Umbilical cord (tissue), 2 donors: ENCODE data around the gene MRPL37. TPM values are rescaled to one million over a fixed set of nuclear protein-coding genes. Genes with fewer than 3 reads are reported as not detected.

Experiments
- DNase-seq: peaks from one replicate; pipeline ENCODE4 v3.0.0-alpha.2; 2015; ENCODE audit warnings: low spot score
- total RNA-seq: library from RNA; depleted of rRNA; stranded (reverse); fragments of >200 nt; gene quantifications from one replicate; pipeline ENCODE4 v1.2.3, GENCODE V29; 2014; ENCODE audit warnings: low replicate concordance; ENCODE audit not compliant: insufficient read depth

Gene MRPL37
- total RNA-seq, 1 donor from 2014 or later, result 16.9 TPM

GRCh38 chr1:54239631-54240031, 39.7 kb downstream of the MRPL37 start:
- no peak for DNase-seq

- DNase-seq, result no peak
Measured at GRCh38 chr1:54240741-54241335, 40.9 kb downstream of the MRPL37 start.

GRCh38 chr1:54241364-54241763, 41.4 kb downstream of the MRPL37 start:
- DNase-seq, result no peak

- no peak for DNase-seq
Measured at GRCh38 chr1:54243022-54243421, 43.1 kb downstream of the MRPL37 start.

DNA sequence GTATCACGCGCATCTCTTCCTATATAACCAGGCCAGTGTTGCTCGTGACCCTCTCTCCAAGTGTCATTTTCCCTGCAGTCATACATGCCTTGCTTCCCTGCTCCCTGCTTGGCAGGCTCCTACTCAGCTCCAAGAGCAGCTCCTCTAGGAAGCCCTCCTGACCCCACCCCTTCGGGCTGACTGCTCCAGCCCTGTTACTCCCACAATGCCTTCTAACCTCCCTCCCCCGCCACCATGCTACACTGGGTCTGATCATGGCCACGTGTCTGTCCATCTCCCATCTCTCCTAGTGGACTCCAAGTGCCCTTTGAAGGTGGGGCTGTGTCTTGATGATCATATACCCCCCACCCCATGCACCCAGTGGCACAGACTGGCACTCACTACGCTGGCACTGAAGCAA, 44.7 kb downstream of the MRPL37 start:
- DNase-seq, result no peak

DNA sequence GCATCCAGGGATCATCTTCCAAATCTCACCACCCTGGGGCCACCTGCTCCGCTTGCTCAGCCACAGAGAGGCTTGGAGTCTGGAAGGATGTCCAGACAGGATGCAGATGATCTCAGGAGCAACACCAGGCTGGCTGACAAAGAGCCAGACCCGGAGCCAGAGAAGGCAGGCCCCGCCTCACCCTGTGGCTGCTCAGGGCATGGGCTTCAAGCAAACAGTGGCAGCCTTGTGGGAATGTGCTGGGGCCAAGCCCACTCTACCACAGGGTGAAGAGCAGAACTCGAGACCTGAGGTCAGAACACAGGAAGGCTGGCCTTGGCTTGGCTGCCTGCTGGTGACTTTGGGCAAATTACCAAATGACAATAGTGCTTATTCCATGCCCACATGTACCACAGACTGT, 45.5 kb downstream of the MRPL37 start:
- no peak for DNase-seq

GRCh38 chr1:54246116-54246721, 46.3 kb downstream of the MRPL37 start:
- no peak for DNase-seq

DNA sequence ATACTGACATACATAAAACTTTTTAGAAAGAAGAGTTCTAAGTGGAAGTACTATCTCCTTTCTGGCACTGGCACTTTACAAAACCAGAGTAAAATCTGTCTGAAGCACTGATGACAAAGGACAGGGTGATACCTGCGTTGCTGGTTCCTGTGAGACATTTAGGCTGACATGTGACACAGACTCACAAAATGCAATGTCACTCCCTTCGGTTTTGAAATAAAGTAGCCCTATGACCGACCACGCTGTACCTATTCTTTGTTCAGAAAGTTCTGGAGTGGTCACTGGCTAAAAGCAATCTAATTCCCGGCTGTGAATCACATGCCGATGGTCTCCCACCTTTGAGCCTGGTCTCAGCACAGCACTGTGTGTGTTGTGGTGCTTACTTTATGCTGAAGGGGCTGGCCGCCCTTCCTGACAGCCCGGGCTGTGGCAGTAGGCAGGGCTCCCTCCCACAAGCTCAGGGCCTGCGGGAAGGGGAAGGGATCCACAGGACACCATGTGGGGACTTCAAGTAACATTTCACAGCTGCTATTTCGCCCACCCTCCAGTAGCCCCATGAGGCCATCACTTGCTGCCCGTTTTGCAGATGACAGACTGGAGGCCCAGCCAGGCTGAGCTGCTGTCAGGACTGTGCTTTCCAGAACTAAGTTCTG, 48.0 kb downstream of the MRPL37 start:
- no peak for DNase-seq

- DNase-seq, result no peak
Measured at GRCh38 chr1:54248966-54249365, 49.0 kb downstream of the MRPL37 start.

DNA sequence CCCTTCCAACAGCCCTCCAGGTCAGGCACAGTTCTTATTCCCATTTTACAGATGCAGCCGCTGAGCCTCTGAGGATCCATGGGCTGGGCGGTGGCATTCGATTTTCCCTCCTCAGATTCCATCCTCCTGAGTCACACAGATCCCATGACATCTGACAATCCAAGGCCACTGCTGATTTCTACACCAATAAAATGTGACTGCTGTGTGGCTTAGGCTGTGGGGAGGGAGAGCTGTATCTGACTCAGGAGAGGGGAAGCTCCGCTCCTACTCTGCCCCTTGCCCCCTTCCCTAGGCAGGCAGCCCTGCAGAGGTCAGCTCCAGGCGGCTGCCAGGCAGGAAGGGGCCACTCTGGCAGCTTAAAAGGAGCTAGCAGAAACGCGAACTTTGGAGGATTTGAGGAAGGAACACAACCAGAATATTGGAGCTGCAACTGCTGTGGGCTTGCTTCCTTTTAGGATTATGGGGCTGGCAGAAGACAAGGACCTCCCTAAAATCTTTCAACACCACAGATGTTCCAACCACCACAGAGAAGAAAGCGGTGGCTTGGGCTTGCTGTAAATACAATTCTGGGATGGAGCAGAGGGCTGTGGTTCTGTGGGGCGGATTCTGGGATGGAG, 50.0 kb downstream of the MRPL37 start:
- peak; percentile 85 for DNase-seq

GRCh38 chr1:54250670-54251069, 50.7 kb downstream of the MRPL37 start:
- DNase-seq, result no peak

DNA sequence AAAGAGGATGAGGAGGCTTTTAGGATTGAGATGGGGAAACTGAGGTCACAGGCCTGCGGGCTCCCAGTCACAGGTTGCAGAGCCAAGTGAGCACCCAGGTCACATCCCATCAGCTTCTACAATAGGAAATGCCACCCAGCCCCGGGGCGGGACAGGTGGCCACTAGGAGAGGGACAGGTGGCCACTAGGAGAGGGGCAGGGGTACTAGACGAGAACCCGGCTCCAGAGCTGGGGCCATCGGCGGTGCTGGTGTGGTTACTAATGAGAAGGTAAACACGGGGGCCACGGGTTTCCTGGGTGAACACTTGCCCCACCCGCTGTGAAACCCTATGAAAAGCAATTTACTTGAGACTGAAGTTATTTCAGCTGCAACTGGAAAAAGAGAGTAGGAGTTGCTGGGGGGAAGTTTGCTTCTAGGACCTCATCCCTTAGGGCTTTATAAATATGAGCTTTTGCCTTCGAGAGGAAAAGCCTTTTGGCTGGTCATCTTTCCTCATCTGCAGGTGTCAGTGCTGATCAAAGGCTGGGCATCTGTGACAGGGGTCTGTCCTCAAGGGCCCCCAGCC, 52.5 kb downstream of the MRPL37 start:
- no peak for DNase-seq

GRCh38 chr1:54253480-54253879, 53.5 kb downstream of the MRPL37 start:
- DNase-seq, result peak; percentile 29

DNA sequence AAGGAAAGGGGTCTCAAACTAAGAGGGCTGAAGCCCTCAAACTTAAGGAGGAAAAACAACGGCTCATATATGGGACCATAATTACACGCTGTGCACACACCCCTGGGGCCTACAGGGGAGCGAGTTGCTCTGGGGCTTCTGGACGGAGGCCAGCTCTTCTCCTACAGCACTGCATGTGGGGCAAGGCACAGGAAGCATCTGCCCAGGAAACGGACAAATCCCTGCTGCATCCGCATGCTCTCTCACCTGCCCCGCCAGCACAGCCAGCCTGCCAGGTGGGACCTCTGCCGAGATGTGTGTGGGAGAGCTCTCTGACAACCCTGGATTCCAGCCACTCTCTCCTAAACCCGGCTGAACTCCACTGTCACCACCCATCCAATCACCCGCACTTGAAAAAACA, 54.1 kb downstream of the MRPL37 start:
- no peak for DNase-seq

GRCh38 chr1:54255026-54255702, 55.2 kb downstream of the MRPL37 start:
- no peak for DNase-seq

GRCh38 chr1:54256522-54257345, 56.8 kb downstream of the MRPL37 start:
- DNase-seq, result no peak

DNA sequence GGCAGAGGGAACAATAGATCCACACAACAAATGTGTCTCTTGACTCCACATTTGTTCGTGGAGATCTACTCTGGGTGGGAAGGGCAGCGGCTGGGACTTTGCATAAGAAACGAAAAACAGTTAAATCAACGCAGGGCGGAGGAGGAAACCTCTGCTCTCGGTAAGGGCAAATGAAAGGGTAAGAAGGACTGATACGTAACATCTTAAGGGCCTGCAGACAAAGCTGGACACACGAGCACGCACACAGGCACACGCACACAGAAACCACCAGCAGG, 57.3 kb downstream of the MRPL37 start:
- no peak for DNase-seq

DNA sequence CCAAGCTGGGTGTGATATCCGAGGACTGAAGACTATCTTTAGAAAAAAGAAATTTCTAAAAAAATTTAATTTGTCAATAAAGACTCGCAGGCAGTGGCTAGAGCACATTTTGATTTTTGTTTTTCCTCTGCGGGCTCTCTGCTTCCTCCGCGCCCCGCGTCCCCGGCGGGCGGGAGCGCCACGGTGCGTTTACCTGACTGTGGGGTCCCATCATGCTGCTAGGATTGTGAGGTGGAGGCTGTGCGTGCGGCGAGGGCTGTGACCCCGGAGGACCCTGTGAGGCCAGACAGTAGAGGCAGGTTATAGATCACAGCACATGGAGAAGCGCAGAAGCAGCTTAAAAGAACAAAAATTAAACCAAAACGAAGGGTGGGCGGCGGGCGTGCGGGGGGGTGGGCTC, 57.9 kb downstream of the MRPL37 start:
- no peak for DNase-seq

GRCh38 chr1:54259546-54260140, 59.7 kb downstream of the MRPL37 start:
- no peak for DNase-seq

DNA sequence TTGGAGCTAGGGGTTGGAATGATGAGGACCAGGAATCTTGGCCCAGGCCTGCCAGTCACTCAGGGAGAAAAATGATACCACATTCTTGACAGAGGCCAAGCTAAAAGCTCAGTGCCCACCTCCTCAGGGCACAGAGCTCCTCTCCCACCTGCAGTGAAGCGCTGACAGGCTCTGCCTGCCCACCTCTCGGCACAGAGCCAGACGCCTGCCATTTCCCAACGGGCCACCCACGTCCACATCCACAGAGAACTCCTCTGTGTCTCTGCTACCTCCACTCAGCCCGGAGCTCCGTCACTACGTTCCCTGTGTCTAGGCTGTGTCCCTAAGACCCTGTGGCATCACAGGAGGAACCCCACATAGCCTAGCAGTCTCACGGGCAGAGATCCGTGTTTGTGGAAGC, 60.8 kb downstream of the MRPL37 start:
- DNase-seq, result no peak

DNA sequence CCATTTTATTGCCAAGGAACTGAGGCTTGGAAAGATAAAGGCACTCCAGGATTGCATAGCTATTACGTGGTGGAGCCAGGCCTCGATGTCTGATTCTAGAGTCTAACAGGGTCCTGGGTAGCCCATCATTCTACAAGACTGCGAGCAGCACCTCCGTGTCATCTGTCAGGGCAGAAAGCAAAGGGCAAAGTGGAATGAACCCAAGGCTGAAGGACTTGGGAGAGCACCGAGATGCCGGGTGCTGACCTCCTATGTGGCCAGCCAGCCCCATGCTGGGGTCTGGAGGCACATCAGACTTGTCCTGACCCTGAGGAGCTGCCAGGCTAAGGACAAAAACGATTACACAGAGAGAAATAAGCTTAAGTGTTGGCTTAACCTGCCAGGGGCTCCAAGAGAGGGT, 62.3 kb downstream of the MRPL37 start:
- DNase-seq, result no peak
